Hepatocyte (in vitro differentiated cells): Measurements from ENCODE around the gene MCAM. TPM values are rescaled to one million over a fixed set of nuclear protein-coding genes. Genes with fewer than 3 reads are reported as not detected.
A peak's percentile ranks its signal among the peaks of the same experiment; 100 is the strongest.

Source experiments
- DNase-seq: peaks from one replicate; pipeline ENCODE4 v3.0.0-alpha.2; 2016; ENCODE audit warnings: low spot score
- H2AFZ ChIP-seq: fragments of 200-600 bp; sonication (generic); 2 replicates; pipeline ENCODE4 v1.6.0; 2016; ENCODE audit warnings: antibody characterized with exemption, mild to moderate bottlenecking
- H3K27ac ChIP-seq: fragments of 200-600 bp; sonication (generic); 2 replicates; pipeline ENCODE4 v1.5.1; 2016; ENCODE audit warnings: mild to moderate bottlenecking
- H3K27me3 ChIP-seq: fragments of 200-600 bp; sonication (generic); 2 replicates; pipeline ENCODE4 v1.6.1; 2016
- H3K36me3 ChIP-seq: fragments of 200-600 bp; sonication (generic); replicated peaks from 2 replicates; pipeline ENCODE4 v1.5.1; 2016; ENCODE audit warnings: low read depth; ENCODE audit not compliant: insufficient read depth
- H3K4me1 ChIP-seq: fragments of 200-600 bp; sonication (generic); 2 replicates; pipeline ENCODE4 v1.5.1; 2016; ENCODE audit warnings: mild to moderate bottlenecking, moderate library complexity; ENCODE audit not compliant: insufficient read depth
- H3K4me2 ChIP-seq: fragments of 200-600 bp; sonication (generic); 2 replicates; pipeline ENCODE4 v1.6.0; 2016
- H3K4me3 ChIP-seq: fragments of 200-600 bp; sonication (generic); 2 replicates; pipeline ENCODE4 v1.5.1; 2016; ENCODE audit warnings: mild to moderate bottlenecking
- H3K79me2 ChIP-seq: fragments of 200-600 bp; sonication (generic); 2 replicates; pipeline ENCODE4 v1.6.0; 2017; ENCODE audit warnings: mild to moderate bottlenecking
- H3K9me2 ChIP-seq: fragments of 200-600 bp; sonication (generic); replicated peaks from 2 replicates; pipeline ENCODE4 v1.6.0; 2017; ENCODE audit warnings: mild to moderate bottlenecking; ENCODE audit not compliant: insufficient read depth
- H3K9me3 ChIP-seq: fragments of 200-600 bp; sonication (generic); 2 replicates; pipeline ENCODE4 v1.5.1; 2016; ENCODE audit warnings: low read depth, mild to moderate bottlenecking
- H4K20me1 ChIP-seq: fragments of 200-600 bp; sonication (generic); 2 replicates; pipeline ENCODE4 v1.6.0; 2016; ENCODE audit warnings: mild to moderate bottlenecking; ENCODE audit not compliant: insufficient read depth, poor library complexity, severe bottlenecking
- EZH2 ChIP-seq: fragments of 200-600 bp; sonication (generic); IDR thresholded peaks from 2 replicates; pipeline ENCODE4 v1.6.1; 2016; ENCODE audit warnings: antibody characterized with exemption, mild to moderate bottlenecking, borderline replicate concordance
- EZH2phosphoT487 ChIP-seq: fragments of 200-600 bp; sonication (generic); IDR thresholded peaks from one replicate; pipeline ENCODE4 v1.6.1; 2018; ENCODE audit warnings: antibody characterized with exemption, mild to moderate bottlenecking, low read depth, moderate library complexity; ENCODE audit not compliant: unreplicated experiment, severe bottlenecking
- WGBS: methylation state at CpG from one replicate; pipeline ENCODE4 v1.1.6; 2016; ENCODE audit warnings: low lambda C conversion rate; ENCODE audit errors: missing lambda C conversion rate; 5-methylcytosine and 5-hydroxymethylcytosine counted together
- polyA plus RNA-seq: library from polyadenylated mRNA; unstranded; fragments of >200 nt; fragmentation: Nextera tagmentation; extraction: Ambion mirVana; gene quantifications from 2 replicates; pipeline ENCODE4 v1.2.1, GENCODE V29; 2016
- total RNA-seq: library from RNA; depleted of rRNA; stranded (reverse); fragments of >200 nt; gene quantifications from 2 replicates; pipeline ENCODE4 v1.2.3, GENCODE V29; 2014
- TF ChIP-seq, protein P1 (sequence below): fragments of 200-600 bp; sonication (generic); IDR thresholded peaks from 2 replicates; pipeline ENCODE4 v1.5.1; 2016; ENCODE audit warnings: antibody characterized with exemption, mild to moderate bottlenecking; ENCODE audit not compliant: poor library complexity

Gene MCAM
- total and polyA plus RNA-seq, 2 experiments from 2014 or later = 6.1 to 35.4 TPM

DNA sequence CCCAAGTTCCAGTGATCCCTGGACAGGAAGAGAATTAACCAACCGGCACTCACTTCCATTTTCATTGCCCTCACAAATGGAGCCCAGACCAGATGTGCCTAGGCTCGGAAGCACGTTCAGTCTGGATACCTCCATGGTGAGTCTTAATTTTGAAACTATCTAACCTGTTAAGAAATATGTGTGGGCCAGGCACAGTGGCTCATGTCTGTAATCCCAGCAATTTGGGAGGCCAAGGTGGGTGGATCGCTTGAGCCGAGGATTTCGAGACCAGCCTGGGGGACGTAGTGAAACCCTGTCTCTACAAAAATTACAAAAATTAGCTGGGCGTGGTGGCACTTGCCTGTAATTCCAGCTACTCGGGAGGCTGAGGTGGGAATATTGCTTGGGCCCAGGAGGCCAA is 31.5 kb downstream of the MCAM start:
- H3K36me3 ChIP-seq = peaks cover 5% of the 10 kb centered on the region
- H3K9me3 ChIP-seq = no peaks in the 10 kb centered on the region
- H3K4me1 ChIP-seq = no peaks in the 10 kb centered on the region
- no peaks in the 10 kb centered on the region for H3K9me2 ChIP-seq
- no peak overlapping the region for H3K27ac ChIP-seq
- WGBS = 96% methylated on average over 9 of the region's 9 CpGs
- TF ChIP-seq EZH2phosphoT487 = no peak
- TF ChIP-seq EZH2 = no peak
- TF ChIP-seq, protein P1, sequence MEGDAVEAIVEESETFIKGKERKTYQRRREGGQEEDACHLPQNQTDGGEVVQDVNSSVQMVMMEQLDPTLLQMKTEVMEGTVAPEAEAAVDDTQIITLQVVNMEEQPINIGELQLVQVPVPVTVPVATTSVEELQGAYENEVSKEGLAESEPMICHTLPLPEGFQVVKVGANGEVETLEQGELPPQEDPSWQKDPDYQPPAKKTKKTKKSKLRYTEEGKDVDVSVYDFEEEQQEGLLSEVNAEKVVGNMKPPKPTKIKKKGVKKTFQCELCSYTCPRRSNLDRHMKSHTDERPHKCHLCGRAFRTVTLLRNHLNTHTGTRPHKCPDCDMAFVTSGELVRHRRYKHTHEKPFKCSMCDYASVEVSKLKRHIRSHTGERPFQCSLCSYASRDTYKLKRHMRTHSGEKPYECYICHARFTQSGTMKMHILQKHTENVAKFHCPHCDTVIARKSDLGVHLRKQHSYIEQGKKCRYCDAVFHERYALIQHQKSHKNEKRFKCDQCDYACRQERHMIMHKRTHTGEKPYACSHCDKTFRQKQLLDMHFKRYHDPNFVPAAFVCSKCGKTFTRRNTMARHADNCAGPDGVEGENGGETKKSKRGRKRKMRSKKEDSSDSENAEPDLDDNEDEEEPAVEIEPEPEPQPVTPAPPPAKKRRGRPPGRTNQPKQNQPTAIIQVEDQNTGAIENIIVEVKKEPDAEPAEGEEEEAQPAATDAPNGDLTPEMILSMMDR = no peak
- H3K79me2 ChIP-seq = no peaks in the 10 kb centered on the region
- no peak overlapping the region for H3K4me2 ChIP-seq
- no peak for DNase-seq
- no peaks in the 10 kb centered on the region for H3K27me3 ChIP-seq
- no peak overlapping the region for H3K4me3 ChIP-seq
- H4K20me1 ChIP-seq = no peaks in the 10 kb centered on the region
- H2AFZ ChIP-seq = no peak overlapping the region

DNA sequence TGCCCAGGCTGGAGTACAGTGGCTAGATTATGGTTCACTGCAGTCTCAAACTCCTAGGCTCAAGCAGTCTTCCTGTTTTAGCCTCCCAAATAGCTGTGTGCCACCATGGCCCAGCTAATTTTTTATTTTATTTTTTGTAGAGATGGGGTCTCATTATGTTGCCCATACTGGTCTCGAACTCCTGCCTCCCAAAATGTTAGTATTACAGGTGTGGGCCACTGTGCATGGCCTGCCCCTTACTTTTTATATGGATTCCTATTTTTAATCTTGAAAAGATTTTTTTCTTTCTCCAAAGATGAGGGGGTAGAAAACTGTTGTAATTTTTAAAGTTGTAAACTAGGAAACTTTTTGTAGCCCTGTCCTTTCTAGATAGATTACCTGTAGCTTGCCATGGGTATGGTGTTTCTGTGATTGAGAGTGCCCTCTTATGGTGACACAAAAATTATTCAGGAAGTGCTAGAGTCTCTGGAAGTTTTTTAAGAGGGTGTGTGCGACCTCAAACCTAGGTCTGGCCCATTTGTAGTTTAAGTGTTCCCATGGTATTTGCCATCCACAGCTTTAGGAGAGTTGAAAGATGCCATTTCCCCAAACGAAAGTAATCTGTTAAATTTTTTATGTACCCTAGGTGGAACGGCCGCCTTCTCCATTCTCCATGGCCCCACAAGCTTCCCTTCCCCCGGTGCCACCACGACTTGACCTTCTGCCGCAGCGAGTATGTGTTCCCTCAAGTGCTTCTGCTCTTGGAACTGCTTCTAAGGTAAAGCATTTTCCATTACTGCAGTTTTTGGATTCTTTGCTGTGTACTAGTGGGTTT is 32.4 kb downstream of the MCAM start:
- 80% methylated on average over 9 of the region's 9 CpGs for WGBS
- Histone ChIP-seq H4K20me1 (no peaks in the 10 kb centered on the region), H2AFZ (no peak overlapping the region), H3K27ac (no peak overlapping the region), H3K36me3 (peaks cover 5% of the 10 kb centered on the region), H3K4me1 (no peaks in the 10 kb centered on the region), H3K4me3 (no peak overlapping the region), H3K9me2 (no peaks in the 10 kb centered on the region), H3K9me3 (no peaks in the 10 kb centered on the region), H3K27me3 (no peaks in the 10 kb centered on the region), H3K79me2 (no peaks in the 10 kb centered on the region), H3K4me2 (no peak overlapping the region)
- peak; percentile 28 for DNase-seq
- TF ChIP-seq, protein P1 = peak; percentile 53
- TF ChIP-seq EZH2 (no peak), EZH2phosphoT487 (no peak)

DNA sequence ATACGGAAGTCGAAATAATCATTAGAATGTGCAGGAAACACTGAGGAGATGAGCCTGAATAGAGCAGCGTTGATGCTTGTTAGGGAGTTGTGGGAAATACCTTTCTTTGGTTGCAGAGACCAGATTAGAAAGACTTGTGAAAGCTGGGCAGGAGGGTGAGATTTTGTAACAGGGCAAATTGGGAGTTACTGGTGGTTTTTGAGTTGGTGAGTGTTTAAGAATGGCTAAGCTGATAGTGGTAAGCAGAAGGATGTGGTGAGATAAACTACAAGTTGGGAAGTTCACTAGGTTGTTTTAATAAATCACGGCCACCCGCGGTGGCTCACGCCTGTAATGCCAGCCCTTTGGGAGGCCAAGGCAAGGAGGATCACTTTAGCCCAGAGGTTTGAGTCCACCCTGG is 34.4 kb downstream of the MCAM start:
- WGBS = 98% methylated on average over 7 of the region's 7 CpGs
- H3K9me3 ChIP-seq = no peaks in the 10 kb centered on the region
- no peak overlapping the region for H2AFZ ChIP-seq
- H3K4me3 ChIP-seq = no peak overlapping the region
- H3K79me2 ChIP-seq = no peaks in the 10 kb centered on the region
- H3K4me2 ChIP-seq = no peak overlapping the region
- no peaks in the 10 kb centered on the region for H3K27me3 ChIP-seq
- H3K9me2 ChIP-seq = no peaks in the 10 kb centered on the region
- no peaks in the 10 kb centered on the region for H3K4me1 ChIP-seq
- TF ChIP-seq EZH2phosphoT487 (no peak), EZH2 (no peak)
- TF ChIP-seq, protein P1 = no peak
- H4K20me1 ChIP-seq = no peaks in the 10 kb centered on the region
- no peak overlapping the region for H3K27ac ChIP-seq
- DNase-seq = no peak
- peaks cover 5% of the 10 kb centered on the region for H3K36me3 ChIP-seq
